Left ventricle myocardium inferior (tissue), 1 donor: ENCODE measurements around the gene UPF1. TPM values are rescaled to one million over a fixed set of nuclear protein-coding genes. Genes with fewer than 3 reads are reported as not detected.
A peak's percentile ranks its signal among the peaks of the same experiment; 100 is the strongest.

Experiments
- DNase-seq: peaks from one replicate; pipeline ENCODE4 v3.0.0-alpha.2; 2020
- H3K27ac ChIP-seq: fragments of 200-600 bp; replicated peaks from 2 replicates; pipeline ENCODE4 v1.8.0; 2021
- H3K27me3 ChIP-seq: fragments of 200-600 bp; 2 replicates; pipeline ENCODE4 v1.8.0; 2021; ENCODE audit warnings: low read depth
- H3K36me3 ChIP-seq: fragments of 200-600 bp; 2 replicates; pipeline ENCODE4 v1.8.0; 2021
- H3K4me1 ChIP-seq: fragments of 200-600 bp; 2 replicates; pipeline ENCODE4 v1.8.0; 2021
- H3K4me3 ChIP-seq: fragments of 200-600 bp; 2 replicates; pipeline ENCODE4 v1.8.0; 2021; ENCODE audit warnings: mild to moderate bottlenecking, moderate library complexity
- H3K9me3 ChIP-seq: fragments of 200-600 bp; replicated peaks from 2 replicates; pipeline ENCODE4 v1.8.0; 2021
- intact Hi-C: fragments of 100-400 bp; cut with micrococcal nuclease; formaldehyde crosslinking; loops from one replicate; pipeline ENCODE4 v1.11.0; 2022
- total RNA-seq: library from RNA; stranded (reverse); fragmentation: NEBNext Ultra II Directional; extraction: Animal tissue kit (Norgen Biotek cat#: 25700); gene quantifications from one replicate; pipeline ENCODE4 v1.2.1, GENCODE V29; 2021
- TF ChIP-seq, protein P1 (sequence below): fragments of 200-600 bp; IDR thresholded peaks from 2 replicates; pipeline ENCODE4 v1.8.0; 2021; ENCODE audit warnings: antibody characterized with exemption, mild to moderate bottlenecking, borderline replicate concordance
- donor health status: DM: no; HTN: yes; CAD: no; lungs with severe emphysema.

UPF1 gene
- total RNA-seq, 1 donor from 2014 or later: 32.3 TPM

DNA sequence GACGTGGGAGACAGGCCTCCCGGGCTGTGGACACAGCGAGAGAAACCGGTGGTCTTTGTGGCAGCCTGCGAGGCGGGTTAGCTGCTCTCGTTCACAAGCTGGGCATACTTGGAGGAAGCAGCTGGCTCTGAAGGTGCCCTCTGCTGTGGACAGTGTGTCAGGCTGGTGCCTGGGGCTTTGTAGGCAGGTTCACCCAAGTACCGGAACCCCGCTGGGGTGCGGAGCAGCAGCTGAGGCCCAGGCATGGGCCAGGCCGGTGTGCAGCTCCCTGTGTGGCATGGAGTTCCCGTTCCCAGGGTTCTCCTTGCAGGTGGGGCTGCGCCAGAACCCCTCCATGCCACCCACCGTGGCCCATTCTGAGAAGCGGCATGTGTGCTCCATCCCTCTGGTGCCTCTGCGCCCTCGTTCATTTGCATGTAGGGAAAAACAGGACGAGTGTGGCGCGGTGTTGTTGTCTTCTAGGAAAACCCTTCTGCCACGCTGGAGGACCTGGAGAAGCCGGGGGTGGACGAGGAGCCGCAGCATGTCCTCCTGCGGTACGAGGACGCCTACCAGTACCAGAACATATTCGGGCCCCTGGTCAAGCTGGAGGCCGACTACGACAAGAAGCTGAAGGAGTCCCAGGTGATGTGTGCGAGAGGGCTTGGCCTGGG is 20.0 kb downstream of the UPF1 start:
- H3K36me3 ChIP-seq: peaks cover 68% of the 10 kb centered on the region
- H3K4me3 ChIP-seq: no peak overlapping the region
- H3K27me3 ChIP-seq: no peaks in the 10 kb centered on the region
- intact Hi-C loops: no loop called here
- peaks cover 48% of the 10 kb centered on the region for H3K4me1 ChIP-seq
- no peak for DNase-seq
- peak overlapping the region; percentile 89 for H3K27ac ChIP-seq
- TF ChIP-seq, protein P1, sequence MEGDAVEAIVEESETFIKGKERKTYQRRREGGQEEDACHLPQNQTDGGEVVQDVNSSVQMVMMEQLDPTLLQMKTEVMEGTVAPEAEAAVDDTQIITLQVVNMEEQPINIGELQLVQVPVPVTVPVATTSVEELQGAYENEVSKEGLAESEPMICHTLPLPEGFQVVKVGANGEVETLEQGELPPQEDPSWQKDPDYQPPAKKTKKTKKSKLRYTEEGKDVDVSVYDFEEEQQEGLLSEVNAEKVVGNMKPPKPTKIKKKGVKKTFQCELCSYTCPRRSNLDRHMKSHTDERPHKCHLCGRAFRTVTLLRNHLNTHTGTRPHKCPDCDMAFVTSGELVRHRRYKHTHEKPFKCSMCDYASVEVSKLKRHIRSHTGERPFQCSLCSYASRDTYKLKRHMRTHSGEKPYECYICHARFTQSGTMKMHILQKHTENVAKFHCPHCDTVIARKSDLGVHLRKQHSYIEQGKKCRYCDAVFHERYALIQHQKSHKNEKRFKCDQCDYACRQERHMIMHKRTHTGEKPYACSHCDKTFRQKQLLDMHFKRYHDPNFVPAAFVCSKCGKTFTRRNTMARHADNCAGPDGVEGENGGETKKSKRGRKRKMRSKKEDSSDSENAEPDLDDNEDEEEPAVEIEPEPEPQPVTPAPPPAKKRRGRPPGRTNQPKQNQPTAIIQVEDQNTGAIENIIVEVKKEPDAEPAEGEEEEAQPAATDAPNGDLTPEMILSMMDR: no peak
- no peaks in the 10 kb centered on the region for H3K9me3 ChIP-seq

DNA sequence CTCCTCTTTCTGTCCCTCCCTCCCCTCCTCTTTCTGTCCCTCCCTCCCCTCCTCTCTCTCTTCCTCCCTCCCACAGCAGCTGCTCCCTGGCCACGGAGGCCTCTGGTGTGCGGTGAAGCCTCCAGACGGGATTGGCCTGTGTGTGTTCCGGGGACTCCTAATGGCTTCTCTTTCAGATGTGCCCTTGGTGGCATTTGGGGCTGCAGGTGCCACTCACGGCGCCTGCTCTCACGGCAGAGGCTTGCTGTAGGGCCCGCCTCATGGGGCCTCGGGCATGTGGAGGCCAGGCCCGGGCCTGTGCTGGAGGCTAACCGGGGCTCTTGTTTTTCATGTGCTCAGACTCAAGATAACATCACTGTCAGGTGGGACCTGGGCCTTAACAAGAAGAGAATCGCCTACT is 20.9 kb downstream of the UPF1 start:
- H3K9me3 ChIP-seq: no peaks in the 10 kb centered on the region
- intact Hi-C loops: no loop called here
- H3K4me1 ChIP-seq: peaks cover 39% of the 10 kb centered on the region
- H3K36me3 ChIP-seq: peaks cover 76% of the 10 kb centered on the region
- H3K4me3 ChIP-seq: no peak overlapping the region
- H3K27ac ChIP-seq: no peak overlapping the region
- DNase-seq: no peak
- no peaks in the 10 kb centered on the region for H3K27me3 ChIP-seq
- TF ChIP-seq, protein P1: no peak

DNA sequence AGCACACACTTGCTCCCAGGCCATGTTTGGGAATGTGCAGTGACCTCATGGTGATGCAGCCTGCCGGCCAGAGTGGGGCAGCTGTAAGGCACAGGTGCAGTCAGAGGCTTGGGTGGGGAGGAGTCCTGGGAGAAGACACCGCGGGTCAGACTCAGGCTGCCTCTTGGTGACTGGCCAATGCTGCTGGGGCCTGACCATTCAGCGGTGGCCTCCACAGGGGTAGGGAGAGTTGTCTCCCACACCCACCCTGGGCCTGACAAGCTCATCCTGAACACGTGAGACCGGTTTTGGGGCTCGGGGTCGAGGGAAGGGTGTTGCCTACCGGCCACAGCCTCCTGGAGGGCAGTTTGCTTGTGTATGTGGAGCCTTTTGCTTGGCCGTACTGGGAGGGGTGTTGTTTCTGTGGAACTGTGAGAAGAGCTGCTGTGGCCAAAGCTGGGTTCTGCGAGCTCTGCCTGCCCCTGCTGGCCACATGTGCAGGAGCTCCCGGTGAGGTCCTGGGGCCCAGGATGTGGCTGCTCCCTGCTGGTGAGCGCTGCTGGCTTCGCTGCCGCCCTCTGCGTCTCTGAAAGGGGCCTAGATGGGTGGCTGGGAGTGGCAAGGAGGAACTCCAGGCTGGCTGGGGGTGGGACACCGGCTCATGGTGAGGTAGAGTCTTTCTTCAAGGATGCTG is 22.1 kb downstream of the UPF1 start:
- intact Hi-C loops: no loop called here
- no peaks in the 10 kb centered on the region for H3K9me3 ChIP-seq
- no peak overlapping the region for H3K4me3 ChIP-seq
- DNase-seq: no peak
- TF ChIP-seq, protein P1: no peak
- peaks cover 89% of the 10 kb centered on the region for H3K36me3 ChIP-seq
- peaks cover 27% of the 10 kb centered on the region for H3K4me1 ChIP-seq
- no peaks in the 10 kb centered on the region for H3K27me3 ChIP-seq
- H3K27ac ChIP-seq: no peak overlapping the region

DNA sequence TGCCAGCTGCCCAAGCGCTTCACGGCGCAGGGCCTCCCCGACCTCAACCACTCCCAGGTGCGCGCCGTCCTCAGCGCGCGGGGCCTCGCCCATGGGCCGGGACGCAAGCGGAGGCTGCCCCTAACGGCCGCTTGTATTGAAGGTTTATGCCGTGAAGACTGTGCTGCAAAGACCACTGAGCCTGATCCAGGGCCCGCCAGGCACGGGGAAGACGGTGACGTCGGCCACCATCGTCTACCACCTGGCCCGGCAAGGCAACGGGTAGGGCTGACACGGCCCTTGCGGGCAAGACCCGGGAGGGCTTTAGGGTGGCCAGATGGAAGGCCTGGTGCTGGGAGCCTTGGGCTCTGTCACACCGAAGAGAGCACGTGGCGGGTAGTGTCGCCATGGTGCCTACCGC is 23.2 kb downstream of the UPF1 start:
- H3K4me3 ChIP-seq: no peak overlapping the region
- no peak overlapping the region for H3K27ac ChIP-seq
- TF ChIP-seq, protein P1: no peak
- H3K4me1 ChIP-seq: peaks cover 27% of the 10 kb centered on the region
- DNase-seq: no peak
- no peaks in the 10 kb centered on the region for H3K27me3 ChIP-seq
- no peaks in the 10 kb centered on the region for H3K9me3 ChIP-seq
- peaks cover 99% of the 10 kb centered on the region for H3K36me3 ChIP-seq
- intact Hi-C loops: no loop called here

DNA sequence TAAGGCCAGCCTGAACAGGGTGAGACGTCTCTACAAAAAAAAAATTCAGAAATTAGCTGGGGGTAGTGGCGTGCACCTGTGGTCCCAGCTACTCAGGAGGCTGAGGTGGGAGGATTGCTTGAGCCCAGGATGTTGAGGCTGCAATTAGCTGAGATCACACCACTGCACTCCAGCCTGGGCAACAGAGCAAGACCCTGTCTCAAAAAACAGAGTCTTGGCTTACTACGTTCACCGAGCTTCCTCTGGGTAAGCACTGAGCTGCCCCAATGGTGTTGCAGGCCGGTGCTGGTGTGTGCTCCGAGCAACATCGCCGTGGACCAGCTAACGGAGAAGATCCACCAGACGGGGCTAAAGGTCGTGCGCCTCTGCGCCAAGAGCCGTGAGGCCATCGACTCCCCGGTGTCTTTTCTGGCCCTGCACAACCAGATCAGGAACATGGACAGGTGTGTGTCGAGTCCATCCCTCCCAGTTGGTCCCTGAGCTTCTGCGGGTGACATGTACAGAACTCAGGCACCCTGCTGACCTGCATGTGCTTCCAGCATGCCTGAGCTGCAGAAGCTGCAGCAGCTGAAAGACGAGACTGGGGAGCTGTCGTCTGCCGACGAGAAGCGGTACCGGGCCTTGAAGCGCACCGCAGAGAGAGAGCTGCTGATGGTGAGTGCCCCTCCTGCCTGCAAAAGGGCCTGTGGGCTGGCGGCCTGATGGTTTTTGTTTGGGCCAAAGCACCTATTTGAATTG is 24.1 kb downstream of the UPF1 start:
- Histone ChIP-seq H3K27ac (no peak overlapping the region), H3K4me1 (peaks cover 27% of the 10 kb centered on the region), H3K36me3 (peaks cover 99% of the 10 kb centered on the region), H3K4me3 (no peak overlapping the region), H3K27me3 (no peaks in the 10 kb centered on the region), H3K9me3 (no peaks in the 10 kb centered on the region)
- DNase-seq: no peak
- TF ChIP-seq, protein P1: no peak
- intact Hi-C loops: no loop called here
